ENCODE data around the gene TRIAP1.

- TF ChIP-seq PATZ1 (CRISPR knock-in tag; IDR thresholded peaks at IDR 0.05; ENCODE audit: borderline replicate concordance): no peak
- TF ChIP-seq POU6F1 (CRISPR knock-in tag; IDR thresholded peaks at IDR 0.05; ENCODE audit: borderline replicate concordance, low read depth): no peak
- TF ChIP-seq OSR1 (CRISPR knock-in tag; IDR thresholded peaks at IDR 0.05): no peak
Observed at GRCh38 chr12:120490833-120491512, 44.8 kb upstream of the TRIAP1 start.

Measured in SK-N-SH treated with all-trans-retinoic acid at 6 μM for 48 hours (cell line).